Measurements from ENCODE around the gene ACR.
"Not testable (repeated sequence)": the region's sequence is repeated elsewhere in the genome, so short reads cannot be mapped to it uniquely, and the experiment has no call there.

DNA sequence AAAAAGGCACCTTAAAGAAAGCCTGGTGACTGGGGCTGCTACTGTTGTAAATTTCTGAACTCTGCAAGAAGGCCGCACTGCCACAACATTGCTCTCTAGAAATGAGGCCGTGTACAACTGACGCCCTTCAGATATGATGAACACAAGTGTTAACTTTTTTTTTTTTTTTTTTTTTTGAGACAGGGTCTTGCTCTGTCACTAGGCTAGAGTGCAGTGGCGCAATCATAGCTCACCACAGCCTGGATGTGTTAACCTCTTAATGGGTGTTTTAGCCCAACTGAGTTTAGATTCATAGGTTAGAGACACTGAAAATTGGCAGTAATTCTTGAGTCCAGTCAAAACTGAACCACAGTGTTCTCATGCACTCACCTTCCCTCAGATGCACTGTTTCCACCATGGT lies 42.2 kb downstream of the ACR start:
- TF ChIP-seq, protein P1, sequence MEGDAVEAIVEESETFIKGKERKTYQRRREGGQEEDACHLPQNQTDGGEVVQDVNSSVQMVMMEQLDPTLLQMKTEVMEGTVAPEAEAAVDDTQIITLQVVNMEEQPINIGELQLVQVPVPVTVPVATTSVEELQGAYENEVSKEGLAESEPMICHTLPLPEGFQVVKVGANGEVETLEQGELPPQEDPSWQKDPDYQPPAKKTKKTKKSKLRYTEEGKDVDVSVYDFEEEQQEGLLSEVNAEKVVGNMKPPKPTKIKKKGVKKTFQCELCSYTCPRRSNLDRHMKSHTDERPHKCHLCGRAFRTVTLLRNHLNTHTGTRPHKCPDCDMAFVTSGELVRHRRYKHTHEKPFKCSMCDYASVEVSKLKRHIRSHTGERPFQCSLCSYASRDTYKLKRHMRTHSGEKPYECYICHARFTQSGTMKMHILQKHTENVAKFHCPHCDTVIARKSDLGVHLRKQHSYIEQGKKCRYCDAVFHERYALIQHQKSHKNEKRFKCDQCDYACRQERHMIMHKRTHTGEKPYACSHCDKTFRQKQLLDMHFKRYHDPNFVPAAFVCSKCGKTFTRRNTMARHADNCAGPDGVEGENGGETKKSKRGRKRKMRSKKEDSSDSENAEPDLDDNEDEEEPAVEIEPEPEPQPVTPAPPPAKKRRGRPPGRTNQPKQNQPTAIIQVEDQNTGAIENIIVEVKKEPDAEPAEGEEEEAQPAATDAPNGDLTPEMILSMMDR (IDR thresholded peaks at IDR 0.05) = not testable (repeated sequence)
- not testable (repeated sequence) for TF ChIP-seq SIN3A (IDR thresholded peaks at IDR 0.05; ENCODE audit: borderline replicate concordance, insufficient read depth, low read depth, low read length); POLR2AphosphoS5 (IDR thresholded peaks at IDR 0.05; ENCODE audit: low read depth, low read length)
- TF ChIP-seq, protein P2, sequence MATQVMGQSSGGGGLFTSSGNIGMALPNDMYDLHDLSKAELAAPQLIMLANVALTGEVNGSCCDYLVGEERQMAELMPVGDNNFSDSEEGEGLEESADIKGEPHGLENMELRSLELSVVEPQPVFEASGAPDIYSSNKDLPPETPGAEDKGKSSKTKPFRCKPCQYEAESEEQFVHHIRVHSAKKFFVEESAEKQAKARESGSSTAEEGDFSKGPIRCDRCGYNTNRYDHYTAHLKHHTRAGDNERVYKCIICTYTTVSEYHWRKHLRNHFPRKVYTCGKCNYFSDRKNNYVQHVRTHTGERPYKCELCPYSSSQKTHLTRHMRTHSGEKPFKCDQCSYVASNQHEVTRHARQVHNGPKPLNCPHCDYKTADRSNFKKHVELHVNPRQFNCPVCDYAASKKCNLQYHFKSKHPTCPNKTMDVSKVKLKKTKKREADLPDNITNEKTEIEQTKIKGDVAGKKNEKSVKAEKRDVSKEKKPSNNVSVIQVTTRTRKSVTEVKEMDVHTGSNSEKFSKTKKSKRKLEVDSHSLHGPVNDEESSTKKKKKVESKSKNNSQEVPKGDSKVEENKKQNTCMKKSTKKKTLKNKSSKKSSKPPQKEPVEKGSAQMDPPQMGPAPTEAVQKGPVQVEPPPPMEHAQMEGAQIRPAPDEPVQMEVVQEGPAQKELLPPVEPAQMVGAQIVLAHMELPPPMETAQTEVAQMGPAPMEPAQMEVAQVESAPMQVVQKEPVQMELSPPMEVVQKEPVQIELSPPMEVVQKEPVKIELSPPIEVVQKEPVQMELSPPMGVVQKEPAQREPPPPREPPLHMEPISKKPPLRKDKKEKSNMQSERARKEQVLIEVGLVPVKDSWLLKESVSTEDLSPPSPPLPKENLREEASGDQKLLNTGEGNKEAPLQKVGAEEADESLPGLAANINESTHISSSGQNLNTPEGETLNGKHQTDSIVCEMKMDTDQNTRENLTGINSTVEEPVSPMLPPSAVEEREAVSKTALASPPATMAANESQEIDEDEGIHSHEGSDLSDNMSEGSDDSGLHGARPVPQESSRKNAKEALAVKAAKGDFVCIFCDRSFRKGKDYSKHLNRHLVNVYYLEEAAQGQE (IDR thresholded peaks at IDR 0.05; ENCODE audit: insufficient read depth in 1 of 2, low read depth in 2 of 2, low read length in 1 of 2) = not testable (repeated sequence)

All from Panc1 (cell line).